ENCODE results near the gene GAPDHS.

Gene GAPDHS

GRCh38 chr19:35562336-35562735 lies 29.1 kb downstream of the GAPDHS start:
- H3K4me3 Mint-ChIP-seq: no peak overlapping the region
- no peak overlapping the region for H3K27ac Mint-ChIP-seq
- H3K36me3 Mint-ChIP-seq (ENCODE audit: low read depth): no peaks in the 10 kb centered on the region
- no peak for DNase-seq
- peaks cover 80% of the 10 kb centered on the region for H3K27me3 Mint-ChIP-seq (ENCODE audit: low read depth, poor library complexity)
- H3K4me1 Mint-ChIP-seq: peaks cover 8% of the 10 kb centered on the region
- no peak for TF ChIP-seq CTCF (IDR thresholded peaks at IDR 0.05)
- no peaks in the 10 kb centered on the region for H3K9me3 Mint-ChIP-seq

GRCh38 chr19:35562776-35563175 lies 29.5 kb downstream of the GAPDHS start:
- Mint-ChIP-seq H3K4me3 (no peak overlapping the region), H3K27me3 (ENCODE audit: low read depth, poor library complexity) (peaks cover 77% of the 10 kb centered on the region), H3K27ac (no peak overlapping the region)

GRCh38 chr19:35563207-35563829 lies 30.1 kb downstream of the GAPDHS start, which contains the start of gene ATP4A:
TSS of gene ATP4A (minus strand) at chr19:35563658. CDS start at chr19:35563629, 29 bp downstream.
- H3K27ac Mint-ChIP-seq: no peak within 1 kb of the TSS
- DNase-seq: no peak
- no peak within 1 kb of the TSS for H3K4me3 Mint-ChIP-seq
- no peak for TF ChIP-seq CTCF (IDR thresholded peaks at IDR 0.05)
- peaks cover 74% of the 10 kb centered on the region for H3K27me3 Mint-ChIP-seq (ENCODE audit: low read depth, poor library complexity)
- H3K36me3 Mint-ChIP-seq (ENCODE audit: low read depth): no peaks in the 10 kb centered on the region
- H3K9me3 Mint-ChIP-seq: no peaks in the 10 kb centered on the region
- peaks cover 7% of the 10 kb centered on the region for H3K4me1 Mint-ChIP-seq

More at GRCh38 chr19:35562776-35563175, 29.5 kb downstream of the GAPDHS start:
- no peak for DNase-seq
- Mint-ChIP-seq H3K9me3 (no peaks in the 10 kb centered on the region), H3K4me1 (peaks cover 7% of the 10 kb centered on the region), H3K36me3 (ENCODE audit: low read depth) (no peaks in the 10 kb centered on the region)
- TF ChIP-seq CTCF (IDR thresholded peaks at IDR 0.05): no peak

GRCh38 chr19:35565016-35565856 lies 32.0 kb downstream of the GAPDHS start:
- Mint-ChIP-seq H3K36me3 (ENCODE audit: low read depth) (no peaks in the 10 kb centered on the region), H3K9me3 (no peaks in the 10 kb centered on the region), H3K4me1 (peaks cover 7% of the 10 kb centered on the region), H3K4me3 (no peak overlapping the region), H3K27ac (no peak overlapping the region), H3K27me3 (ENCODE audit: low read depth, poor library complexity) (peaks cover 59% of the 10 kb centered on the region)
- DNase-seq: no peak
- TF ChIP-seq CTCF (IDR thresholded peaks at IDR 0.05): no peak

- Mint-ChIP-seq H3K9me3 (no peaks in the 10 kb centered on the region), H3K36me3 (ENCODE audit: low read depth) (no peaks in the 10 kb centered on the region), H3K27ac (no peak overlapping the region), H3K4me3 (no peak overlapping the region), H3K4me1 (peaks cover 7% of the 10 kb centered on the region), H3K27me3 (ENCODE audit: low read depth, poor library complexity) (peaks cover 57% of the 10 kb centered on the region)
- DNase-seq: no peak
- no peak for TF ChIP-seq CTCF (IDR thresholded peaks at IDR 0.05)
Observed at GRCh38 chr19:35566738-35567137, 33.5 kb downstream of the GAPDHS start.
